ENCODE data around the gene SFMBT1. TPM values are rescaled to one million over a fixed set of nuclear protein-coding genes. Genes with fewer than 3 reads are reported as not detected.

The SFMBT1 gene
- polyA plus RNA-seq, 1 of the 3 experiments (the other 2 are of a cell fraction), result 0.72 TPM

- DNase-seq, result no peak
- H3K36me3 ChIP-seq (replicated peaks in 1 of 2; ENCODE audit: control insufficient read depth in 1 of 2, insufficient read depth in 2 of 2, low read length in 1 of 2), result no peaks in the 10 kb centered on the region
- CTCF ChIA-PET, result interaction anchor here (0.9 to 2.5 kb wide), 3 partner anchors 9 to 146 kb away, joined by 3 to 5 read pairs (median 3); no protein-coding TSS in a partner anchor
- TF ChIP-seq GATA2 (CRISPR knock-in tag; IDR thresholded peaks at IDR 0.05) (no peak), MEF2A (IDR thresholded peaks at IDR 0.05; ENCODE audit: borderline replicate concordance, low read depth) (no peak), RXRA (IDR thresholded peaks at IDR 0.05; ENCODE audit: borderline replicate concordance, low read depth) (no peak), EZH2phosphoT487 (IDR thresholded peaks at IDR 0.05; ENCODE audit: borderline replicate concordance, low read depth) (no peak), TCF12 (IDR thresholded peaks at IDR 0.05) (no peak), MXI1 (IDR thresholded peaks at IDR 0.05; ENCODE audit: low read depth, low read length) (no peak), SIN3A (IDR thresholded peaks at IDR 0.05; ENCODE audit: borderline replicate concordance, low read depth, low read length) (no peak), IRF3 (IDR thresholded peaks at IDR 0.05; ENCODE audit: low read depth, low read length) (no peak), TEAD4 (IDR thresholded peaks at IDR 0.05; ENCODE audit: borderline replicate concordance, insufficient read depth) (no peak), RAD21 (IDR thresholded peaks at IDR 0.05; ENCODE audit: low read length) (no peak), CHD2 (IDR thresholded peaks at IDR 0.05; ENCODE audit: low read length, partially characterized antibody) (no peak), FOSL2 (IDR thresholded peaks at IDR 0.05; ENCODE audit: borderline replicate concordance, low read depth) (no peak), EP300 (IDR thresholded peaks at IDR 0.05; ENCODE audit: borderline replicate concordance in 1 of 2, low read depth in 1 of 2, low read length in 1 of 2) (no peak), SMC3 (IDR thresholded peaks at IDR 0.05; ENCODE audit: low read depth, low read length) (no peak), TAF1 (IDR thresholded peaks at IDR 0.05; ENCODE audit: borderline replicate concordance, low read depth, low read length) (no peak), REST (IDR thresholded peaks at IDR 0.05; ENCODE audit: low read depth, low read length) (no peak), NRF1 (IDR thresholded peaks at IDR 0.05; ENCODE audit: low read depth, low read length) (no peak)
- no peaks in the 10 kb centered on the region for H4K20me1 ChIP-seq (ENCODE audit: insufficient read depth)
- no peak overlapping the region for H3K4me3 ChIP-seq (ENCODE audit: low read depth in 2 of 2, low read length in 1 of 2)
- H3K4me2 ChIP-seq, result no peak overlapping the region
- H2AFZ ChIP-seq (ENCODE audit: low read depth), result no peak overlapping the region
- no peaks in the 10 kb centered on the region for H3K9me3 ChIP-seq
- H3K9me2 ChIP-seq, result no peaks in the 10 kb centered on the region
- H3K9ac ChIP-seq, result no peak overlapping the region
- H3K79me2 ChIP-seq (ENCODE audit: insufficient read depth), result no peaks in the 10 kb centered on the region
- H3F3A ChIP-seq (replicated peaks; ENCODE audit: insufficient read depth), result no peaks in the 10 kb centered on the region
- no peaks in the 10 kb centered on the region for H3K27me3 ChIP-seq (ENCODE audit: insufficient read depth)
- WGBS (ENCODE audit: low lambda C conversion rate), result 100% methylated on average over 5 of the region's 5 CpGs
- H3K27ac ChIP-seq (ENCODE audit: low read depth in 2 of 2, low read length in 1 of 2), result no peak overlapping the region
- peaks cover 0 to 18% of the 10 kb centered on the region in 2 experiments; a peak in 1 of 4 replicates for H3K4me1 ChIP-seq (ENCODE audit: control insufficient read depth in 1 of 2, insufficient read depth in 2 of 2, low read depth in 1 of 2, low read length in 1 of 2)
- POLR2A ChIA-PET, result no interaction called here
Observed at GRCh38 chr3:53081318-53081717, 35.4 kb upstream of the SFMBT1 start.
